Measurements from ENCODE around the gene ERBB4.

DNA sequence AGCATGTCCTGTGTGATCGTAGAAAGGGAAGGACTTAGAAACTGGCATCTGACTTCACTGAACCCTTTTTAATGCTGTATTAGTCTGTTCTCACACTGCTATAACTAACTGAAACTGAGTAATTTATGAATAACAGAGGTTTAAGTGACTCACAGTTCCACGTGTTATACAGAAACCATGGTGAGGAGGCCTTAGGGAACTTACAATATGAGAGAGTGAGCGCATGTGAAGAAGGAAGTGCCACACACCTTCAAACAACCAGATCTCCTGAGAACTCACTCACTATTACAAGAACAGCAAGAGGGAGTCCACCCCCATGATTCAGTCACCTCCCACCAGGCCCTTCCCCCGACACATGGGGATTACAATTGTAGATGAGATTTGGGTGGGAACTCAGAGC, 1170.9 kb downstream of the ERBB4 start:
- TF ChIP-seq, protein P1, sequence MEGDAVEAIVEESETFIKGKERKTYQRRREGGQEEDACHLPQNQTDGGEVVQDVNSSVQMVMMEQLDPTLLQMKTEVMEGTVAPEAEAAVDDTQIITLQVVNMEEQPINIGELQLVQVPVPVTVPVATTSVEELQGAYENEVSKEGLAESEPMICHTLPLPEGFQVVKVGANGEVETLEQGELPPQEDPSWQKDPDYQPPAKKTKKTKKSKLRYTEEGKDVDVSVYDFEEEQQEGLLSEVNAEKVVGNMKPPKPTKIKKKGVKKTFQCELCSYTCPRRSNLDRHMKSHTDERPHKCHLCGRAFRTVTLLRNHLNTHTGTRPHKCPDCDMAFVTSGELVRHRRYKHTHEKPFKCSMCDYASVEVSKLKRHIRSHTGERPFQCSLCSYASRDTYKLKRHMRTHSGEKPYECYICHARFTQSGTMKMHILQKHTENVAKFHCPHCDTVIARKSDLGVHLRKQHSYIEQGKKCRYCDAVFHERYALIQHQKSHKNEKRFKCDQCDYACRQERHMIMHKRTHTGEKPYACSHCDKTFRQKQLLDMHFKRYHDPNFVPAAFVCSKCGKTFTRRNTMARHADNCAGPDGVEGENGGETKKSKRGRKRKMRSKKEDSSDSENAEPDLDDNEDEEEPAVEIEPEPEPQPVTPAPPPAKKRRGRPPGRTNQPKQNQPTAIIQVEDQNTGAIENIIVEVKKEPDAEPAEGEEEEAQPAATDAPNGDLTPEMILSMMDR (IDR thresholded peaks at IDR 0.05) = no peak
- TF ChIP-seq ZFX (IDR thresholded peaks at IDR 0.05; ENCODE audit: borderline replicate concordance) = no peak

All from 22Rv1 (cell line).